Measurements from ENCODE around the gene ZBED1.
"Not testable (repeated sequence)": the region's sequence is repeated elsewhere in the genome, so short reads cannot be mapped to it uniquely, and the experiment has no call there.

ZBED1 gene

GRCh38 chrX:2492531-2493218 is 8.1 kb downstream of the ZBED1 start:
- no peak for DNase-seq

GRCh38 chrX:2490634-2491033 is 10.1 kb downstream of the ZBED1 start:
- DNase-seq: no peak

- DNase-seq: no peak
Measured at GRCh38 chrX:2489446-2490445, 11.0 kb downstream of the ZBED1 start.

DNA sequence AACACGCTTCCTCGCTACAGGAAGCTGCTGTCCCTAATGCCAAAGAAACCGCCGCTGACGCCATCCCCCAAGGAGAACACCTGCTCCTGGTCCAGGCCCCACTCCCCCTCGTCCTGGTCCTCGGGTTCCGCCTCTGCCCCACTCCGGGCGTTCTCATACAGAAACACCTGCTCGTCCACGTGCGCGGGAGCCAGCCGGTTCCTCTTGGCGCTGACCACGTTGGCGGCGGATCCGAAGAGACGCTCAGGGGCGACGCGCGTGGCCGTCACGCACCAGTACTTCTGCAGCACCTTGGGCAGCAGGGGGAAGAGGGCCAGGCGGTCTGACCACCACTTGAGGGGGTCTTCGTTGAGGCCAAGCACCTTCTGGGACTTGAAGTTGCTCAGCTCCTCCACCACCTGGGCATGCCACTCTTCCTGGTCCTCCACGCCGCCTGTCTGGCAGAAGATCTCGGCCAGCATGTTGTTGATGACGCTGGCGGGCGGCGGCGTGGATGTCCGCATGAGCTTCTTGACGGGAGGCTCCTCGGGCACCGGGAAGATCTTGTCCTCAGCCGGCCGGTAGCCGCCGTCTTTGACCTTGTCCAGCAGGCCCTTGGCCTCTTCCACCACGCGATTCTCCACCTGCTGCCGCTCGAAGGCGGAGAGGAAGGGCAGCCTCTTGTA is 12.0 kb downstream of the ZBED1 start:
- no peak for DNase-seq

DNA sequence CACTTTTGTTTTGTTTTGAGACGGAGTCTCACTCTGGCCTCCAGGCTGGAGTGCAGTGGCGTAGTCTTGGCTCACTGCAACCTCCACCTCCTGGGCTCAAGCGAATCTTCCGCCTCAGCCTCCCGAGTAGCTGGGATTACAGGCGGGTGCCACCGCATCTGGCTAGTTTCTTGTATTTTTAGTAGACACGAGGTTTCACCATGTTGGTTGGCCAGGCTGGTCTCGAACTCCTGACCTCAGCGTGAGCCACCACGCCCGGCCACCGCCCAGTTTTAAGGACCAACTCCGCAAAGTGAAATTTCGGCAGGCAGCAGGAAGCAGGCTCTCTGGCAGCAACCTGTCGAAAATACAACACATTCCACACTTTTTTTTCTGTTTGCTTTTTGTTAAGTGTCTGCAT is 13.4 kb downstream of the ZBED1 start:
- DNase-seq: no peak

DNA sequence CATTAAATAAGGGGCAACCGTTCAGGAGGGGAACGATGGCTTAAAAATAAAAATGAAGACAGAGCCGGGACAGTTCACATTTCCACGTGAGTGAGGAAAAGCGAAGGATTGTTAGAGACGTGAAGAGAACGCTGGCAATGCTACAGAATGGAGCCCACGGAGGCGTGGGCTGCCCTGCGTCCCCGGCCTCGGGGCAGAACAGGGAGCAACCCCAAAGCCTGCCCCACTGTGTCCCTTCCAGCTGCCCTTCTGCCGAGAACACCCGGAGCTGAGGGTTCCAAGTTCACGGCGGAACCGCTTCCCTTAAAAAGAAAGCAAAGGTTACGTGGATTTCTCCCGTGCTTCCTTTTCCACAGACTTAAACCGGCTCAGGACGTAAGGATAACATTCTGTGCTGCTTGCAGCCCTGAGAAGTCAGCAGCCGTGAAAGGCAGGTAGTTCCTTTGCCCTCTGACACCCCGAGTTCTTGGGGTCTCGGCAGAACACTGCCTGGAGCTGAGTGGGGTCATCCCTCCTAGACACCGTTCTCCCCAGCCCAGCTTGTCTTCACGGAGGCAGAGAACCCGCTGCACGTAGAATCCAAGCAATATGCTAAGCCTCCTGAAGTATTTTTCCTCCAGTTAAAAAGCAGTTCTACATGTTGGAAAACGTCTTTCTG is 14.2 kb downstream of the ZBED1 start:
- no peak for DNase-seq

DNA sequence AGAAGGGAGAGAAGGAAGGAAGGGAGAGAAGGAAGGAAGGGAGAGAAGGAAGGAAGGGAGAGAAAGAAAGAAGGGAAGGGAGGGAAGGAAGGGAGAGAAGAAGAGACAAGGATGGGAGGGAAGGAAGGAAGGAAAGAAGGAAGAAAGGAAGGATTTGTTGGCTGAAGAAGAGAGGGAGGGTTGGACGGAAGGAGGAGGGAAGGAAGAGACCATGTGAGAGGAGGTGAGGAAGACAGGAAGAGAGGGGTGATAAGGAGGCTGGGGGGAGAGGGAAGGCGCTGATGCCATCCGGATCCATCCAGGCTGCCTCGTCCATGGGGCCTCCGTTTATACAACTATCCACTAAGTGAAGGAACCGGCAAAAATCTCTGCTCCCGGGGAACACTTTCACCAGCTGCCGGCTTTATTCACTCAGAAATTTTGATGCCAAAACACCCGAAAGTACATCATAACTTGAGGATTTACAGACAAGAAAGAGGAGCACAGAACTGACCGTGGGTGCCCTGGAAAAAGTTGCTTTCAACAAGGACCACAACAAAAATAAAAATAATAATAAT is 14.9 kb downstream of the ZBED1 start:
- DNase-seq: no peak

GRCh38 chrX:2484721-2485648 is 15.8 kb downstream of the ZBED1 start:
- no peak for DNase-seq

DNA sequence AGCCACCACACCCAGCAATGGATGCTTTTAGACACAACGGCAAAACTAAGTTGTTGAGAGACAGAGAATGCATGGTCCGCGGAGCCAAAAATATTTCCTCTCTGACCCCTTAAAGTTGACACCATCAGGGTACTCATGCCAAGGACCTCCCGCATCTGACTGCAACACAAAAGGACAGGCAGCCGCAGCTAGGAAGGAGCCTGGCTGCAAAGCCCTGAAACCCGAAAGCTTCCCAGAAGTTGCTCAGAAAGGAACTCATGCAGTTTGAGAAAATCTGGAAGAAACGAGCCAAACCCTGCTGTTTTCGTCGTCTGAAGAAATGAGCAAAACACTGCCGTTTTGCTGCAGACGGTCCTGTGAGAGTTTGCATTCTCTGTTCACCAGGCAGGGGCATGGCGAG is 16.5 kb downstream of the ZBED1 start:
- no peak for DNase-seq

DNA sequence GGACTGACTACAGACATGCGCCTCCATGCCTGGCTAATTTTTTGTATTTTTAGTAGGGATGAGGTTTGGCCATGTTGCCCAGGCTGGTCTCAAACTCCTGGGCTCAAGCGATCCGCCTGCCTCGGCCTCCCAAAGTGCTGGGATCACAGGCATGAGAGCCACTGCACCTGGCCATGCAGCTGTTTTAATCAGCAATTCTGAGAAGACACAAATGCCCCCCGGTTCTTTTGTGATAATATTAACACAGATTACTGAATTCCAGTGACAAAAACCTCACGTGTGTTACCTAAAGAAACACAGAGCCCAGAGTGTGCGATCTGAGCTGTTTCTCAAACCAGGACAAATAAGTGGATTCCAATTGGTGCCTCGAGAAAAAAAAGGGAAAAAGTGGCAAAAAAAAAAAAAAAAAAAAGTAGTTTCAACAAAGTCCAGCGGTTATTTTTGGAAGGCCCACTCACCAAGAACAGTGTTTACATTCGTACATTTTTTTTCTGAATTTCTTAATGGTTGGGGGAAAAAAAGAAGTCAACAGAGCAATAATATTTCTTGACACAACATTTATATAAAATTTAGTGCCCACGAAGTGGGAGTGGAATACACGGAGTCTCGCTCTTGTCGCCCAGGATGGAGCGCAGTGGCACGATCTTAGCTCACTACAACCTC is 17.2 kb downstream of the ZBED1 start:
- DNase-seq: no peak

DNA sequence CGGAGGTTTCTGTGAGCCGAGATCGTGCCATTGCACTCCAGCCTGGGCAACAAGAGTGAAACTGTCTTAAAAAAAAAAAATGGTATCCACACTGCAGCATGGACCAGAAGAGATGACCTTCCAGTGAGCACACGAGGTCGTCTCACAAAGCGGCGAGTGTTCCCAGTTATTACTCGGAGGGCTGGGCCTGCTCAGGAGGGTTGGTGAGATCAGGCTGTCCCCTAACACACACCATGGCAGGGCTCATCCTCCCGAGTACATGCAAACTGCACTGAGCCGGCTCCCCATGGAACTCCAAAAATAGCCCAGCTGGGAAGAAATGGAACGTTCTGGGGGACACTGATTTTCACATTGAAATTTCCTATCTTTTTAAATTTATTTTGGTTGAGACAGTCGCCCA is 19.2 kb downstream of the ZBED1 start:
- not testable (repeated sequence) for DNase-seq

DNA sequence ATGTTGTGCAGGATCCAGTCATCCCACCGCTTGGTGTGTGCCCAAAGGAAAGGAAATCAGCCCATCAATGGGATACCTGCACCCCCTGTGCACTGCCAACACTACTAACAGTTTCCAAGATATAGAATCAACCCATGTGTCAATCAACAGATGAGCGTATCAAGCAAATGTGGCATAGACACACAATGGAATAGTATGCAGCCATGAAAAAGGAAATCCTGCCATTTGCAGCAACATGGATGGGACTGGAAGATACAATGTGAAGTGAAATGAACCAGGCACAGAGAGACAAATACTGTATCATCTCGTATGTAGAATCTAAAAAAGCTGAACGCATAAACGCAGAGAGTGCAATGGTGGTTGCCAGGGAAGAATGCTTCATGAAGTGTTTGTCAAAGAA is 20.8 kb downstream of the ZBED1 start:
- DNase-seq: not testable (repeated sequence)

DNA sequence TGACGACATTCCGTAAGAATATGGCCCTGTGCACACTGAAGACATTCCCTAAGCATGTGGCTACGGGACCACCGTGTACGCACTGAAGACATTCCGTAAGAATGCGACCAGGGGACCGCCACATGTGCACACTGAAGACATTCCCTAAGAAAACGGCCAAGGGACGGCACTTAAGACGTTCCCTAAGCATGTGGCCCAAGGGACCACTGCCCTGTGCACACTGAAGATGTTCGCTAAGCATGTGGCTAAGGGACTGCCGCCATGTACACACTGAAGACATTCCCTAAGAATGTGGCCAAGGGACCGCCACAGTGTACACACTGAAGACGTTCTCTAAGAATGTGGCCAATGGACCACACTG is 21.4 kb downstream of the ZBED1 start:
- DNase-seq: no peak

- no peak for DNase-seq
Measured at GRCh38 chrX:2478546-2479419, 22.0 kb downstream of the ZBED1 start.

- DNase-seq: not testable (repeated sequence)
Measured at GRCh38 chrX:2477313-2477712, 23.5 kb downstream of the ZBED1 start.

- DNase-seq: no peak
Measured at GRCh38 chrX:2474963-2475726, 25.6 kb downstream of the ZBED1 start.

DNA sequence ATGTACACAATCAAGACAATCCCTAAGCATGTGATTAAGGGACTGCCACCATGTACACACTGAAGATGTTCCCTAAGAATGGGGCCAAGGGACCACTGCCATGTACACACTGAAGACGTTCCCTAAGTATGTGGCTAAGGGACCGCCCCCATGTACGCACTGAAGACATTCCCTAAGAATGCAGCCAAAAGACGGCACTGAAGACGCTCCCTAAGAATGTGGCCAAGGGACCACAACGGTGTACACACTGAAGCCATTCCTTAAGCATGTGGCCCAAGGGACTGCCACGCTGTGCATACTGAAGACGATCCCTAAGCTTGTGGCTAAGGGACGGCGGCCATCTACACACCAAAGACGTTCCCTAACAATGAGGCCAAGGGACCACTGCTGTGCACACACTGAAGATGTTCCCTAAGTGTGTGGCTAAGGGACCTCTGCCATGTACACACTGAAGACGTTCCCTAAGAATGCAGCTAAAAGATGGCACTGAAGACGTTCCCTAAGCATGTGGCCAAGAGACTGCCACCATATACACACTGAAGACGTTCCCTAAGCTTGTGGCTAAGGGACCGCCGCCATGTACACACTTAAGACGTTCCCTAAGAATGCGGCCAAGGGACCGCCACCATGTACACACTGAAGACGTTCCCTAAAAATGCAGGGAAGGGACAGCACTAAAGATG is 26.4 kb downstream of the ZBED1 start:
- no peak for DNase-seq

- not testable (repeated sequence) for DNase-seq
Measured at GRCh38 chrX:2473064-2473463, 27.7 kb downstream of the ZBED1 start.

- no peak for DNase-seq
Measured at GRCh38 chrX:2471641-2472040, 29.1 kb downstream of the ZBED1 start.

Data from DMS79 (cell line).